Ovary (tissue), 3 donors: ENCODE results near the gene CFAP43.

Experiments
- CTCF ChIP-seq, 3 donors: fragments of 450-650 bp in 2 of 3; fragments of 200-600 bp in 1 of 3; IDR thresholded peaks; one replicate each; pipeline versions ENCODE4 v1.5.1 to v1.8.0; 2016 to 2022; ENCODE audit warnings: antibody characterized with exemption in 3 of 3, mild to moderate bottlenecking in 1 of 3
- EP300 ChIP-seq: sonication (generic); formaldehyde crosslinking; IDR thresholded peaks from one replicate; pipeline ENCODE4 v1.6.1; 2017; ENCODE audit warnings: antibody characterized with exemption
- POLR2A ChIP-seq: fragments of 450-650 bp; IDR thresholded peaks from one replicate; pipeline ENCODE4 v1.6.1; 2017; ENCODE audit warnings: antibody characterized with exemption, mild to moderate bottlenecking, moderate library complexity
- donor health status: DM: no; HTN: no; CAD: no.

GRCh38 chr10:104119996-104120395, 112.2 kb downstream of the CFAP43 start:
- no peak for TF ChIP-seq EP300
- no peak for TF ChIP-seq POLR2A
- TF ChIP-seq CTCF (IDR thresholded peaks at IDR 0.05): no peak
